ENCODE data around the gene IL23R.

DNA sequence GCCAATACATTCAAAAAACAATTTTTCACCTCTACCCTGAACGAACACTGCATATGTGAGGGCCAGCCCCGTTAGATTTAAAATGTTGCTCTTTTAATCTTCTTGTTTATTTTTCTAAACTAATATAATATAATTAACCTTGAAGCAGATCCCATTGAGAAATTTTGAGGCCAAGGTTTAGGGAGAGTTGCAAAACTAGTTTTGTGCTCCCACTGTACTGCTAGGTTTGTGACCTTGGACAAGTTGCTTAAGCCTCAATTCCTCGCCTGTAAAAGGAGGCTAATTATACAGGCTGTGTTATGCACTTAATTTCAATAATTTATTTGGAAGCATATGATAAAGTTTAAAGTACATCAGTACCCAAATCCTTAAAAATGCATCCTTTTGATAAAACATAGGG lies 3.7 kb downstream of the IL23R start:
- TF ChIP-seq SUZ12 (IDR thresholded peaks at IDR 0.05; ENCODE audit: extremely low read depth, insufficient read depth, insufficient read length) (no peak), ZNF274 (IDR thresholded peaks at IDR 0.05; ENCODE audit: low read depth, low read length) (no peak), YY1 (IDR thresholded peaks at IDR 0.05; ENCODE audit: insufficient read depth, insufficient read length) (no peak)

Data from NT2/D1 (cell line).